Tibial nerve (tissue), 4 donors: ENCODE measurements around the gene PPM1M.
A peak's percentile ranks its signal among the peaks of the same experiment; 100 is the strongest.

Experiments used
- CTCF ChIP-seq, 5 experiments: fragments of 200-600 bp in 3 of 5; fragments of 450-650 bp in 2 of 5; sonication (generic) in 3 of 5; IDR thresholded peaks; one replicate each; pipeline ENCODE4 v1.5.1; 2016 to 2019; ENCODE audit warnings: antibody characterized with exemption in 5 of 5, mild to moderate bottlenecking in 3 of 5, moderate library complexity in 2 of 5
- EP300 ChIP-seq, 2 donors: sonication (generic); formaldehyde crosslinking; IDR thresholded peaks; one replicate each; pipeline ENCODE4 v1.6.1; 2017; ENCODE audit warnings: antibody characterized with exemption in 2 of 2, mild to moderate bottlenecking in 1 of 2
- POLR2A ChIP-seq, 2 donors: fragments of 450-650 bp; IDR thresholded peaks; one replicate each; pipeline ENCODE4 v1.6.1; 2017; ENCODE audit warnings: antibody characterized with exemption in 2 of 2, mild to moderate bottlenecking in 2 of 2, moderate library complexity in 2 of 2

DNA sequence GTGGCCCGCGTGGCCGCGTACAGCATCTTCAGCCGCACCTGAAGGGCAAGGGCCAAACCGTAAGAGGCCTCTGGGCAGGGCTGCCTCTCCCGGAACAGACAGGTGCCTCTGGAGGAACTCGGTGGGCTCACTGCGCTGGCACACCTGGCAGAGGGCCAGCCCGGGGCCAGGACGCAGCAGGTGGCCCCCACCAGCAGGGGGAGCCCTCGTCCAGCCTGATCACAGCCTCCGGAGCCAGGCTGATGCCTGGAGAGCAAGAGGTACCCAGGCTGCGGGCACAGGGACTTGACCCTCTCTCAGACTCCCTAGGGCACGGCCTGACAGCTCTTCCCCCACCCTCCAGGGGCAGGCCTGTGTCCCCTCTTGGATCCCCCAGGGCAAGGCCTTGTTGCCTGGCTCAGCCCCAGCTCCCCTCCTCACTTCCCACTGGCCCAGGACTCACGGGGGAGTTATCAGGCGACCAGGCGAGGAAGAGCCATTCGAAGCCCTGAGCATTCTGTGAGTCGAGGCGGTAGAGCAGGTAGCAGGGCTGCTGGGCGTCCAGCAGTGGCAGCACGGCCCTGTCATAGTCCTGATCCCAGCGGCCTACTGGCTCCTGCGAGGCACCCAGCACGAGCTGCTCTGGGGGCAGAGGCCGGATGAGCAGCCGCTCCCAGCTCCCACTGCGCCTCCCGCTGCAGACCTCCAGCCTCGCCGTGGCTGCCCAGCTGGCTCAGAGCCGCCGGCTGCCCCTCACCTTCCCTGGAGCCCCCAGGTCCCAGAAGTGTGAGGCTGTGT lies 13.9 kb upstream of the PPM1M start:
- TF ChIP-seq CTCF (IDR thresholded peaks at IDR 0.05), result peak; percentile 73 to 92 (median 90)
- peak in 1 of 2 donors; percentile 17 for TF ChIP-seq EP300 (IDR thresholded peaks at IDR 0.05)
- TF ChIP-seq POLR2A (IDR thresholded peaks at IDR 0.05), result no peak
